GM18873 (cell line): ENCODE results near the gene CA5A.

Source experiments
- ATAC-seq: cut with Tn5 transposase; IDR thresholded peaks from one replicate; pipeline ENCODE4 v1.9.1; 2021; ENCODE audit warnings: mild to moderate bottlenecking, moderate library complexity, moderate number of reproducible peaks; ENCODE audit not compliant: unreplicated experiment, low FRiP score

CA5A gene

DNA sequence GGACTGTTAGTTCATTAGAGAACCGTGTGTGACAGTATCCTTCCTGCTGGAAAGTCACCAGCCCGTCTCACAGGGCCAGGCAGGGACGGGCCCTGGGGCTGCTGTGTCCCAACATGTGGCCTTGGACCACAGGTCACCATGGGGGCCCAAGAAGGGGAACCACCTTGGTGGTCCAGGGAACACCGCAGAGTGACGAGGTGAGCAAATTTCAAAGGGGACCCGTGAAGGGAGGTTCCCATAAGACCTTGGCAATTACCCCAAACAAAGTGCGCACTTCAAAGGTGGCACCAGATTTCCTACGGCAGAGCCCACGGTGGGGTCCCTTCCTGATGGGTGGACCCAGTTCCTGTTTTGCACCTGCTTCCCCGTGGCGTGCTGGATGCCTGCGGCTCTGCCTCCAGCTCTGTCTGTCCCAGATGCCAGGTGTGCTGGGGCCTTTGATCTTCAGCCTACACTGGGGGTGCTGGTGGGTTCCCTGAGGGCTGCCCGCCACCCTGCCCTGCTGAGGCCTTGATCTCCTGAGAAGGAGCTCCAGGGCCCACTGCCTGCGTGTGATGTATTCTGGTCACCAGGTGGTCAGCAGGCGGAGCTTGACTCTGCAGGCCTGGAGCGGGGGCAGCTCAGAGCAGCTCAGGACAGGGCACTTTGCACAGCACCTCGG is 94.0 kb downstream of the CA5A start:
- no peak for ATAC-seq

DNA sequence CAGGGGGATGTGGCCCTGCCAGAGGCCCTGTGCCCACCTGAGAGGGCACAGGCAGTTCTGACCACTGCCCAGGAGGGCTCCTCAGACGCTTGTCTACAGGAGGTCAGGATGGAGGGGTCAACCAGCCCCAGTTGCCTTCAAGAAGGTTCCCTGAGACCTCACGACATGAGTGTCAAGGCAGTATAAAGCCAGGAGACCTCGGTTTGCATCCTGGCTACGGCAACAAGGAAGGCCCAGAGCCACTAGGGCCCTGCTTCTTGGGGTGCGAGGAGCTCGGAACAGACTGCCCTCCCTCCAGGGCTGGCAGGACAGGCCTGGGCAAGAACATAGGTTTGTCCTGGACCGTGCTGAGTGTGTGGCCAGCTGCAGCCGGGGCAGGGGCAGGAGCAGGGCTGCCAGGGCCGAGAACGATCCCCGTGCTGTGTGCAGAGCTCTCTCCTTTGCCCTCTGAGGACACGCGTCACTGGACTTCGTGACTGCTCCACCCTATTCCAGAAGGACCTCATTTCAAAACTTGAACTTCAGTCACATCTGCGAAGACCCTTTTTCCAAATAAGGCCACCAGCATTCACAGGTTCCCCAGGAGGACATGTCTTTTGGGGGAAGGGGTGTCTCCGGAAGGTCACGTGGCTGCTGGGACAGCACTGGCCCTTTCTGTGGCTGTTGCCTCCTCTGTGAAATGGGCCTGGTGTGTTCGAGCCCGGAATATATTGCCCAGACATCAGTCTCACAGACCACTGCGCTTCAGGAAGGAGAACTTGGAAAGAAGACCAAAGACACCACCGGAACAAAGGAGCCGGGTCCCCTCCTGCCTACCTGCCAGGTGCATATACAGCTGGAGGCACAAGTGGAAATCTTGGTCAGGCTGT is 94.8 kb downstream of the CA5A start:
- no peak for ATAC-seq

DNA sequence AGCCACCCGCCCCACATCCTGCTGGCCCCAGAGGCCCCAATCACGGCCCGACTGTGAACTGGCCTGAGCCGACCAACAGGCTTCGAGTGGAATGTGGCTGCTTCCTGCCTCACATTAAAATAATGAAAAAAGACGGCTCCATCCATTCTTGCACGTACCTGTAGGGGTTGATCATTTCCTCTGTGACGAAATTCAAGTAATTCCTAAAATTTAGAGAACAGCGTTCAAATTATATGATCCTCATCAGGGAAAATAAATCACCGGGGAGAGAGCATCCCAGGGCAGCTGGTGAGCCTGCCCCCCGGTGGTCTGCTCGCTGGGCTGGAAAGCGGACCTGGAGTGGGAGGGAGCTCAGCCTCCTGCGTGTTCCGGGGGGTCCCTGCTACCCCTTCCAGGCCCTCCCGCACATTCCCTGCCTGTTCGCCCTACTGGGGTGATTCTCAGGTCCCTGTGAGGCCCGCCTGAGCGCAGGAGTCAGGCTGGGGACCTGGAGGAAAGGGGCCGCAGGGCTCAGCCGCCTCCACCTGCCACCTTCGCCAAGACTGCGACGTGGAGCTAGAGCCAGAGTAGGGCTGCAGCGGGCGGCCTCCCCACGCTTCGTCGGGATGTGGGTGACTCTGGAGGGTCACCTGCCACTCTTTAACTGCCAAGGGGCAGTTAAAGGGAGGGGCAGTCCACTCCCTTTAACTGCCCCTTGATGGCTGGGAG is 95.9 kb downstream of the CA5A start:
- no peak for ATAC-seq

GRCh38 chr16:87839542-87840270 is 96.6 kb downstream of the CA5A start:
- no peak for ATAC-seq

GRCh38 chr16:87838643-87839541 is 97.4 kb downstream of the CA5A start:
- ATAC-seq: no peak
